ENCODE data around the gene SNAI1.
A peak's percentile ranks its signal among the peaks of the same experiment; 100 is the strongest.

The SNAI1 gene

GRCh38 chr20:50027611-50028105 is 44.9 kb downstream of the SNAI1 start:
- Histone ChIP-seq H3K9ac (ENCODE audit: insufficient read length, low read depth) (peak overlapping the region; percentile 51), H3K9me3 (ENCODE audit: insufficient read depth, low read length) (no peaks in the 10 kb centered on the region), H3K4me1 (ENCODE audit: insufficient read depth, insufficient read length) (peaks cover 16% of the 10 kb centered on the region), H3K36me3 (ENCODE audit: insufficient read depth, insufficient read length, low read length) (no peaks in the 10 kb centered on the region), H3K4me3 (ENCODE audit: insufficient read length, low read depth) (no peak overlapping the region), H3K27me3 (ENCODE audit: insufficient read depth, insufficient read length) (no peaks in the 10 kb centered on the region)
- TF ChIP-seq ZNF274 (IDR thresholded peaks at IDR 0.05; ENCODE audit: low read depth, low read length) (no peak), SUZ12 (IDR thresholded peaks at IDR 0.05; ENCODE audit: extremely low read depth, insufficient read depth, insufficient read length) (no peak), YY1 (IDR thresholded peaks at IDR 0.05; ENCODE audit: insufficient read depth, insufficient read length) (no peak)
- DNase-seq (ENCODE audit: low read depth, low spot score), result no peak

- no peak for DNase-seq (ENCODE audit: low read depth, low spot score)
- Histone ChIP-seq H3K9ac (ENCODE audit: insufficient read length, low read depth) (no peak overlapping the region), H3K36me3 (ENCODE audit: insufficient read depth, insufficient read length, low read length) (no peaks in the 10 kb centered on the region), H3K9me3 (ENCODE audit: insufficient read depth, low read length) (no peaks in the 10 kb centered on the region), H3K4me1 (ENCODE audit: insufficient read depth, insufficient read length) (peaks cover 19% of the 10 kb centered on the region), H3K27me3 (ENCODE audit: insufficient read depth, insufficient read length) (no peaks in the 10 kb centered on the region), H3K4me3 (ENCODE audit: insufficient read length, low read depth) (no peak overlapping the region)
- TF ChIP-seq ZNF274 (IDR thresholded peaks at IDR 0.05; ENCODE audit: low read depth, low read length) (no peak), YY1 (IDR thresholded peaks at IDR 0.05; ENCODE audit: insufficient read depth, insufficient read length) (no peak), SUZ12 (IDR thresholded peaks at IDR 0.05; ENCODE audit: extremely low read depth, insufficient read depth, insufficient read length) (no peak)
These were observed 46.4 kb downstream of the SNAI1 start for GRCh38 chr20:50029083-50029696.

- H3K27me3 ChIP-seq (ENCODE audit: insufficient read depth, insufficient read length), result no peaks in the 10 kb centered on the region
- no peak overlapping the region for H3K9ac ChIP-seq (ENCODE audit: insufficient read length, low read depth)
- DNase-seq (ENCODE audit: low read depth, low spot score), result no peak
- TF ChIP-seq YY1 (IDR thresholded peaks at IDR 0.05; ENCODE audit: insufficient read depth, insufficient read length), result no peak
- no peak for TF ChIP-seq SUZ12 (IDR thresholded peaks at IDR 0.05; ENCODE audit: extremely low read depth, insufficient read depth, insufficient read length)
- no peak for TF ChIP-seq ZNF274 (IDR thresholded peaks at IDR 0.05; ENCODE audit: low read depth, low read length)
- H3K4me1 ChIP-seq (ENCODE audit: insufficient read depth, insufficient read length), result peaks cover 21% of the 10 kb centered on the region
- no peaks in the 10 kb centered on the region for H3K36me3 ChIP-seq (ENCODE audit: insufficient read depth, insufficient read length, low read length)
- H3K4me3 ChIP-seq (ENCODE audit: insufficient read length, low read depth), result no peak overlapping the region
- no peaks in the 10 kb centered on the region for H3K9me3 ChIP-seq (ENCODE audit: insufficient read depth, low read length)
These were observed 47.1 kb downstream of the SNAI1 start for GRCh38 chr20:50029697-50030461.

GRCh38 chr20:50032955-50033666 is 50.3 kb downstream of the SNAI1 start:
- Histone ChIP-seq H3K27me3 (ENCODE audit: insufficient read depth, insufficient read length) (no peaks in the 10 kb centered on the region), H3K9ac (ENCODE audit: insufficient read length, low read depth) (no peak overlapping the region), H3K4me3 (ENCODE audit: insufficient read length, low read depth) (no peak overlapping the region), H3K36me3 (ENCODE audit: insufficient read depth, insufficient read length, low read length) (no peaks in the 10 kb centered on the region), H3K4me1 (ENCODE audit: insufficient read depth, insufficient read length) (peaks cover 17% of the 10 kb centered on the region), H3K9me3 (ENCODE audit: insufficient read depth, low read length) (no peaks in the 10 kb centered on the region)
- TF ChIP-seq YY1 (IDR thresholded peaks at IDR 0.05; ENCODE audit: insufficient read depth, insufficient read length) (no peak), ZNF274 (IDR thresholded peaks at IDR 0.05; ENCODE audit: low read depth, low read length) (no peak), SUZ12 (IDR thresholded peaks at IDR 0.05; ENCODE audit: extremely low read depth, insufficient read depth, insufficient read length) (no peak)
- DNase-seq (ENCODE audit: low read depth, low spot score), result no peak

- H3K4me1 ChIP-seq (ENCODE audit: insufficient read depth, insufficient read length), result peaks cover 18% of the 10 kb centered on the region
- H3K9ac ChIP-seq (ENCODE audit: insufficient read length, low read depth), result no peak overlapping the region
- TF ChIP-seq ZNF274 (IDR thresholded peaks at IDR 0.05; ENCODE audit: low read depth, low read length), result no peak
- TF ChIP-seq YY1 (IDR thresholded peaks at IDR 0.05; ENCODE audit: insufficient read depth, insufficient read length), result no peak
- TF ChIP-seq SUZ12 (IDR thresholded peaks at IDR 0.05; ENCODE audit: extremely low read depth, insufficient read depth, insufficient read length), result no peak
These were observed 51.9 kb downstream of the SNAI1 start for GRCh38 chr20:50034567-50035180.

GRCh38 chr20:50036703-50037102 is 53.9 kb downstream of the SNAI1 start:
- no peak for TF ChIP-seq ZNF274 (IDR thresholded peaks at IDR 0.05; ENCODE audit: low read depth, low read length)
- no peak for TF ChIP-seq SUZ12 (IDR thresholded peaks at IDR 0.05; ENCODE audit: extremely low read depth, insufficient read depth, insufficient read length)
- no peak for TF ChIP-seq YY1 (IDR thresholded peaks at IDR 0.05; ENCODE audit: insufficient read depth, insufficient read length)
- Histone ChIP-seq H3K4me3 (ENCODE audit: insufficient read length, low read depth) (no peak overlapping the region), H3K9me3 (ENCODE audit: insufficient read depth, low read length) (no peaks in the 10 kb centered on the region), H3K27me3 (ENCODE audit: insufficient read depth, insufficient read length) (no peaks in the 10 kb centered on the region), H3K4me1 (ENCODE audit: insufficient read depth, insufficient read length) (peaks cover 26% of the 10 kb centered on the region), H3K36me3 (ENCODE audit: insufficient read depth, insufficient read length, low read length) (no peaks in the 10 kb centered on the region), H3K9ac (ENCODE audit: insufficient read length, low read depth) (no peak overlapping the region)
- DNase-seq (ENCODE audit: low read depth, low spot score), result no peak

More at GRCh38 chr20:50034567-50035180, 51.9 kb downstream of the SNAI1 start:
- Histone ChIP-seq H3K9me3 (ENCODE audit: insufficient read depth, low read length) (no peaks in the 10 kb centered on the region), H3K36me3 (ENCODE audit: insufficient read depth, insufficient read length, low read length) (no peaks in the 10 kb centered on the region), H3K4me3 (ENCODE audit: insufficient read length, low read depth) (no peak overlapping the region), H3K27me3 (ENCODE audit: insufficient read depth, insufficient read length) (no peaks in the 10 kb centered on the region)
- no peak for DNase-seq (ENCODE audit: low read depth, low spot score)
